ENCODE data around the gene KRR1.
"Not testable (repeated sequence)": the region's sequence is repeated elsewhere in the genome, so short reads cannot be mapped to it uniquely, and the experiment has no call there.

The KRR1 gene

GRCh38 chr12:75476071-75476470 is 35.3 kb downstream of the KRR1 start:
- DNase-seq: peak; percentile 9

- no peak for DNase-seq
Measured at GRCh38 chr12:75474116-75474515, 37.3 kb downstream of the KRR1 start.

GRCh38 chr12:75471902-75472890 is 39.2 kb downstream of the KRR1 start:
- peak; percentile 19 for DNase-seq

- DNase-seq: no peak
Measured at GRCh38 chr12:75460204-75460603, 51.2 kb downstream of the KRR1 start.

- DNase-seq: no peak
Measured at GRCh38 chr12:75459755-75460154, 51.7 kb downstream of the KRR1 start.

GRCh38 chr12:75457866-75458265 is 53.5 kb downstream of the KRR1 start:
- not testable (repeated sequence) for DNase-seq

GRCh38 chr12:75457191-75457590 is 54.2 kb downstream of the KRR1 start:
- no peak for DNase-seq

- DNase-seq: no peak
Measured at GRCh38 chr12:75455839-75456238, 55.6 kb downstream of the KRR1 start.

GRCh38 chr12:75452675-75453330 is 58.6 kb downstream of the KRR1 start:
- DNase-seq: peak; percentile 58

- peak; percentile 40 for DNase-seq
Measured at GRCh38 chr12:75447691-75448393, 63.6 kb downstream of the KRR1 start.

- DNase-seq: peak; percentile 89
Measured at GRCh38 chr12:75446857-75447256, 64.6 kb downstream of the KRR1 start.

GRCh38 chr12:75445137-75445507 is 66.3 kb downstream of the KRR1 start:
- not testable (repeated sequence) for DNase-seq

GRCh38 chr12:75444429-75445136 is 66.8 kb downstream of the KRR1 start:
- peak; percentile 68 for DNase-seq

- no peak for DNase-seq
Measured at GRCh38 chr12:75443709-75444108, 67.7 kb downstream of the KRR1 start.

- not testable (repeated sequence) for DNase-seq
Measured at GRCh38 chr12:75442454-75442853, 69.0 kb downstream of the KRR1 start.

- DNase-seq: not testable (repeated sequence)
Measured at GRCh38 chr12:75441687-75442449, 69.5 kb downstream of the KRR1 start.

Measured in fibroblast of skin of abdomen (primary cell).